HepG2 (cell line): Measurements from ENCODE around the gene ITSN2. TPM values are rescaled to one million over a fixed set of nuclear protein-coding genes. Genes with fewer than 3 reads are reported as not detected.

Experiments used
- ATAC-seq: fragments of 200-7000 bp; cut with Tn5 transposase; 3 replicates; pipeline ENCODE4 v1.9.1; 2020; ENCODE audit warnings: mild to moderate bottlenecking, moderate library complexity
- BruUV-seq: library from RNA; stranded (reverse); fragments of 400-500 nt; replicated peaks from 2 replicates; lab custom pipeline; 2021; lab: Mats Ljungman, UMichigan
- CTCF ChIA-PET: fragments of 300-600 bp; formaldehyde crosslinking; extraction: SDS; loops from one replicate; lab custom pipeline; 2021; ENCODE audit warnings: low total read pairs, inconsistent platforms, low intra/inter-chr PET ratio; lab: Yijun Ruan, JAX
- POLR2A ChIA-PET: fragments of 350-600 bp; sonication (Branson Sonifier 250); formaldehyde crosslinking; loops from one replicate; lab custom pipeline; 2020; ENCODE audit warnings: antibody characterized with exemption, inconsistent platforms; lab: Yijun Ruan, JAX
- DNase-seq: peaks from one replicate; pipeline ENCODE4 v3.0.0-alpha.2; 2015; ENCODE audit warnings: low spot score
- FAIRE-seq: peaks from 3 replicates; lab custom pipeline; 2011; peaks lifted over from hg19 to GRCh38; lab: Jason Lieb, UNC
- H2AFZ ChIP-seq: one replicate; pipeline ENCODE4 v1.6.1; 2011; ENCODE audit warnings: low read length, inconsistent platforms
- H3K27ac ChIP-seq: fragments of 300-600 bp; 3 replicates; pipeline ENCODE4 v1.8.0; 2011; ENCODE audit warnings: mixed run types, mild to moderate bottlenecking, mixed read lengths, low read length, inconsistent platforms; ENCODE audit not compliant: insufficient read depth; ENCODE audit errors: extremely low read length
- H3K27me3 ChIP-seq, 2 experiments: fragments of 200-600 bp in 1 of 2; 2 replicates in 1 of 2; 3 replicates in 1 of 2; pipeline versions ENCODE4 v1.6.0 to v1.8.0; 2011; ENCODE audit warnings: low read length in 2 of 2, mild to moderate bottlenecking in 2 of 2, moderate library complexity in 2 of 2, inconsistent platforms in 1 of 2; ENCODE audit not compliant: insufficient read depth in 2 of 2, control insufficient read depth in 1 of 2
- H3K36me3 ChIP-seq, 2 experiments: fragments of 200-600 bp in 1 of 2; replicated peaks in 1 of 2; 2 replicates in 1 of 2; 3 replicates in 1 of 2; pipeline versions ENCODE4 v1.5.1 to v1.8.0; 2011; ENCODE audit warnings: low read length in 2 of 2, inconsistent platforms in 1 of 2; ENCODE audit not compliant: insufficient read depth in 2 of 2, control insufficient read depth in 1 of 2
- H3K4me1 ChIP-seq: 2 replicates; pipeline ENCODE4 v1.5.1; 2012; ENCODE audit warnings: low read length, inconsistent platforms; ENCODE audit not compliant: insufficient read depth
- H3K4me2 ChIP-seq: 2 replicates; pipeline ENCODE4 v1.6.0; 2011; ENCODE audit warnings: low read depth, low read length, inconsistent platforms
- H3K4me3 ChIP-seq, 3 experiments: fragments of 200-600 bp in 1 of 3; sonication (generic), shearing (Covaris generic) in 1 of 3; replicated peaks in 1 of 3; 2 replicates each; pipeline ENCODE4 v1.5.1; 2011 to 2016; ENCODE audit warnings: low read length in 3 of 3, inconsistent platforms in 2 of 3, low read depth in 2 of 3, mild to moderate bottlenecking in 2 of 3, control low read depth in 1 of 3, mixed read lengths in 1 of 3; ENCODE audit not compliant: insufficient read depth in 1 of 3
- H3K79me2 ChIP-seq: one replicate; pipeline ENCODE4 v1.6.1; 2011; ENCODE audit warnings: low read length, inconsistent platforms; ENCODE audit not compliant: insufficient read depth
- H3K9ac ChIP-seq: 2 replicates; pipeline ENCODE4 v1.6.0; 2011; ENCODE audit warnings: mild to moderate bottlenecking, low read depth, low read length, inconsistent platforms; ENCODE audit not compliant: insufficient read depth
- H3K9me3 ChIP-seq: 2 replicates; pipeline ENCODE4 v1.5.1; 2012; ENCODE audit warnings: mild to moderate bottlenecking, low read length
- H4K20me1 ChIP-seq: 2 replicates; pipeline ENCODE4 v1.6.0; 2011; ENCODE audit warnings: inconsistent platforms, mild to moderate bottlenecking, low read length, moderate library complexity; ENCODE audit not compliant: insufficient read depth
- CREB1 ChIP-seq, 2 experiments: fragments of 450-650 bp in 1 of 2; IDR thresholded peaks; 2 replicates each; pipeline ENCODE4 v1.6.1; 2016 to 2017; ENCODE audit warnings: control low read depth in 1 of 2, mild to moderate bottlenecking in 1 of 2, missing compliant biosample characterization in 1 of 2, missing genetic modification characterization in 1 of 2
- FOSL2 ChIP-seq: sonication (generic); formaldehyde crosslinking; IDR thresholded peaks from 2 replicates; pipeline ENCODE4 v1.4.0; 2020; ENCODE audit warnings: missing genetic modification reagents
- FOXA3 ChIP-seq: IDR thresholded peaks from 2 replicates; pipeline ENCODE4 v1.6.1; 2016; ENCODE audit warnings: missing genetic modification reagents, missing compliant biosample characterization
- IKZF1 ChIP-seq: fragments of 450-650 bp; IDR thresholded peaks from 2 replicates; pipeline ENCODE4 v1.7.1; 2016
- IRF9 ChIP-seq: sonication (generic); formaldehyde crosslinking; IDR thresholded peaks from 2 replicates; pipeline ENCODE4 v1.8.0; 2022; ENCODE audit warnings: missing genetic modification reagents, mild to moderate bottlenecking, borderline replicate concordance
- KDM4B ChIP-seq: sonication (generic); formaldehyde crosslinking; IDR thresholded peaks from 2 replicates; pipeline ENCODE4 v1.4.0; 2020; ENCODE audit warnings: missing genetic modification reagents
- MAFF ChIP-seq: IDR thresholded peaks from 2 replicates; pipeline ENCODE4 v1.6.1; 2011; ENCODE audit warnings: low read depth, low read length, improper control_type of control experiment
- MAFK ChIP-seq, 2 experiments: IDR thresholded peaks in 1 of 2; conservative IDR thresholded peaks in 1 of 2; 2 replicates each; pipeline ENCODE4 v1.6.1; 2011; ENCODE audit warnings: improper control_type of control experiment in 2 of 2, low read length in 2 of 2
- MXI1 ChIP-seq: IDR thresholded peaks from 3 replicates; pipeline ENCODE4 v1.6.1; 2012; ENCODE audit warnings: low read depth, low read length, inconsistent platforms, borderline replicate concordance
- NCOA5 ChIP-seq: sonication (generic); formaldehyde crosslinking; IDR thresholded peaks from 2 replicates; pipeline ENCODE4 v1.4.0; 2020; ENCODE audit warnings: missing genetic modification reagents
- SAP130 ChIP-seq: IDR thresholded peaks from 2 replicates; pipeline ENCODE4 v1.6.1; 2016; ENCODE audit warnings: low read depth
- TFE3 ChIP-seq: IDR thresholded peaks from 2 replicates; pipeline ENCODE4 v1.6.1; 2016
- ZBTB1 ChIP-seq: sonication (generic); formaldehyde crosslinking; IDR thresholded peaks from 2 replicates; pipeline ENCODE4 v1.4.0; 2020; ENCODE audit warnings: missing genetic modification reagents, borderline replicate concordance
- ZNF121 ChIP-seq: sonication (generic); formaldehyde crosslinking; IDR thresholded peaks from 2 replicates; pipeline ENCODE4 v1.5.0; 2020; ENCODE audit warnings: mild to moderate bottlenecking, missing genetic modification reagents
- ZNF720 ChIP-seq: sonication (generic); formaldehyde crosslinking; IDR thresholded peaks from 2 replicates; pipeline ENCODE4 v1.4.0; 2020; ENCODE audit warnings: missing genetic modification reagents
- ZNF766 ChIP-seq: sonication (generic); formaldehyde crosslinking; IDR thresholded peaks from 2 replicates; pipeline ENCODE4 v1.5.0; 2020; ENCODE audit warnings: missing genetic modification reagents, borderline replicate concordance
- ZNF777 ChIP-seq: sonication (generic); formaldehyde crosslinking; IDR thresholded peaks from 2 replicates; pipeline ENCODE4 v1.4.0; 2020; ENCODE audit warnings: missing genetic modification reagents
- ZSCAN31 ChIP-seq: sonication (generic); formaldehyde crosslinking; IDR thresholded peaks from 2 replicates; pipeline ENCODE4 v1.5.0; 2020; ENCODE audit warnings: low read depth, mild to moderate bottlenecking, missing genetic modification reagents
- WGBS: methylation state at CpG from one replicate; pipeline ENCODE4 v1.1.6; 2017; ENCODE audit warnings: low lambda C conversion rate; 5-methylcytosine and 5-hydroxymethylcytosine counted together
- in situ Hi-C: cut with HindIII; loops from 2 replicates; pipeline ENCODE4 v1.10.0; 2017; ENCODE audit warnings: low pct_unique_long_range_greater_than_20kb; ENCODE audit not compliant: extremely low pct_ligation_motif_present
- intact Hi-C: fragments of 100-400 bp; cut with micrococcal nuclease; formaldehyde crosslinking; loops from one replicate; pipeline ENCODE4 v1.10.0; 2022; ENCODE audit not compliant: unreplicated experiment
- polyA plus RNA-seq, 8 experiments: library from polyadenylated mRNA; depleted of rRNA in 3 of 8; stranded (reverse) in 7 of 8; unstranded in 1 of 8; fragments of >200 nt; fragmentation: Illumina TruSeq in 4 of 8; extraction: Trizol in 4 of 8; gene quantifications; 2 replicates each; pipeline versions ENCODE4 v1.2.1 to v1.2.3, GENCODE V29; 2011 to 2016; ENCODE audit warnings: low read depth in 4 of 8, missing spikeins in 1 of 8, mixed read lengths in 1 of 8; ENCODE audit not compliant: insufficient read depth in 1 of 8
- total RNA-seq, 5 experiments: library from RNA; depleted of rRNA; stranded (reverse); fragments of >200 nt; fragmentation: Illumina TruSeq; extraction: Trizol; gene quantifications; 2 replicates each; pipeline ENCODE4 v1.2.3, GENCODE V29; 2016; ENCODE audit warnings: low read depth in 1 of 5

Gene ITSN2
- total and polyA plus RNA-seq, 2 of the 13 experiments (the other 11 are each of a cell fraction or from before 2014, with no cell fraction given), result 26.0 to 26.6 TPM

GRCh38 chr2:24272161-24272802 is 88.1 kb downstream of the ITSN2 start:
- WGBS, result 98% methylated on average over 2 of the region's 2 CpGs
- ATAC-seq, result no peak

GRCh38 chr2:24269265-24269664 is 91.1 kb downstream of the ITSN2 start:
- peak; percentile 58 for FAIRE-seq
- intact Hi-C loops, result no loop called here
- ATAC-seq, result peak; percentile 88
- peak; percentile 47; the same call in 1 of the 2 replicates for TF ChIP-seq TFE3 (CRISPR knock-in tag)
- peak; percentile 69 for TF ChIP-seq FOXA3 (CRISPR knock-in tag)
- TF ChIP-seq CREB1 (IDR thresholded peaks at IDR 0.05), result peak; percentile 35; the same call in 1 of the 2 replicates
- TF ChIP-seq CREB1 (CRISPR knock-in tag; IDR thresholded peaks at IDR 0.05), result no peak
- no peak for TF ChIP-seq NCOA5 (CRISPR knock-in tag)
- TF ChIP-seq ZBTB1 (CRISPR knock-in tag), result no peak
- peak; percentile 49; the same call in 1 of the 2 replicates for TF ChIP-seq SAP130
- 0 out of 2 replicates have a peak, but pooled peaks have one; percentile 17 for TF ChIP-seq MAFF
- TF ChIP-seq FOSL2 (CRISPR knock-in tag), result peak; percentile 77
- TF ChIP-seq MXI1, result peak; percentile 22; the same call in 1 of the 3 replicates
- TF ChIP-seq MAFK (conservative IDR thresholded peaks at IDR 0.05 in 1 of 2, IDR thresholded peaks at IDR 0.05 in 1 of 2; ENCODE audit: low read length in 2 of 2), result 0 out of 4 replicates have a peak, but pooled peaks of 1 of the 2 experiments have one; percentile 2
- TF ChIP-seq KDM4B (CRISPR knock-in tag), result no peak
- no peak for TF ChIP-seq IKZF1
- no peak for TF ChIP-seq ZNF766 (CRISPR knock-in tag)

More at GRCh38 chr2:24272161-24272802, 88.1 kb downstream of the ITSN2 start:
- Histone ChIP-seq H3K36me3 (peaks cover 2 to 35% of the 10 kb centered on the region in 2 experiments), H3K79me2 (no peaks in the 10 kb centered on the region), H3K4me3 (no peak overlapping the region), H3K4me2 (no peak overlapping the region), H2AFZ (no peak overlapping the region), H3K27ac (no peak overlapping the region), H3K9ac (no peak overlapping the region), H3K4me1 (peaks cover 13% of the 10 kb centered on the region; the same call in 1 of the 2 replicates), H3K27me3 (no peaks in the 10 kb centered on the region), H3K9me3 (no peaks in the 10 kb centered on the region), H4K20me1 (no peaks in the 10 kb centered on the region)
- CTCF ChIA-PET, result no interaction called here
- TF ChIP-seq ZSCAN31 (CRISPR knock-in tag), result no peak
- TF ChIP-seq IRF9 (CRISPR knock-in tag), result no peak
- TF ChIP-seq ZNF777 (CRISPR knock-in tag), result no peak
- peak; percentile 71; the same call in 1 of the 2 replicates for TF ChIP-seq ZNF121 (CRISPR knock-in tag)
- no peak for TF ChIP-seq ZNF720
- in situ Hi-C loops, result no loop called here
- no peak for DNase-seq
- no peak for FAIRE-seq
- intact Hi-C loops, result no loop called here
- POLR2A ChIA-PET, result no interaction called here
- no TSS peak for BruUV-seq

More at GRCh38 chr2:24269265-24269664, 91.1 kb downstream of the ITSN2 start:
- no peaks in the 10 kb centered on the region for H3K9me3 ChIP-seq
- peaks cover 13% of the 10 kb centered on the region; the same call in 1 of the 2 replicates for H3K4me1 ChIP-seq
- in situ Hi-C loops, result no loop called here
- H2AFZ ChIP-seq, result no peak overlapping the region
- H3K27me3 ChIP-seq, result no peaks in the 10 kb centered on the region
- no peak overlapping the region for H3K27ac ChIP-seq
- peak; percentile 47 for DNase-seq
- CTCF ChIA-PET, result no interaction called here
- POLR2A ChIA-PET, result no interaction called here
- no peaks in the 10 kb centered on the region for H4K20me1 ChIP-seq
- no peak overlapping the region for H3K4me3 ChIP-seq
- no peak overlapping the region for H3K9ac ChIP-seq
- H3K4me2 ChIP-seq, result no peak overlapping the region
- 97% methylated on average over 3 of the region's 3 CpGs for WGBS
- no TSS peak for BruUV-seq
- no peaks in the 10 kb centered on the region for H3K79me2 ChIP-seq
- peaks cover 0 to 38% of the 10 kb centered on the region in 2 experiments for H3K36me3 ChIP-seq
